D721Med (cell line): ENCODE data around the gene TMEM8B.

Experiments used
- DNase-seq: peaks from one replicate; pipeline ENCODE4 v3.0.0; 2011; ENCODE audit warnings: low spot score; ENCODE audit not compliant: insufficient read length
- FAIRE-seq: peaks from 2 replicates; lab custom pipeline; 2011; peaks lifted over from hg19 to GRCh38; lab: Jason Lieb, UNC
- TF ChIP-seq, protein P1 (sequence below): IDR thresholded peaks from 2 replicates; pipeline ENCODE4 v1.5.1; 2012; ENCODE audit warnings: mild to moderate bottlenecking, control low read depth; ENCODE audit not compliant: insufficient read depth; ENCODE audit errors: missing control alignments

TMEM8B gene

DNA sequence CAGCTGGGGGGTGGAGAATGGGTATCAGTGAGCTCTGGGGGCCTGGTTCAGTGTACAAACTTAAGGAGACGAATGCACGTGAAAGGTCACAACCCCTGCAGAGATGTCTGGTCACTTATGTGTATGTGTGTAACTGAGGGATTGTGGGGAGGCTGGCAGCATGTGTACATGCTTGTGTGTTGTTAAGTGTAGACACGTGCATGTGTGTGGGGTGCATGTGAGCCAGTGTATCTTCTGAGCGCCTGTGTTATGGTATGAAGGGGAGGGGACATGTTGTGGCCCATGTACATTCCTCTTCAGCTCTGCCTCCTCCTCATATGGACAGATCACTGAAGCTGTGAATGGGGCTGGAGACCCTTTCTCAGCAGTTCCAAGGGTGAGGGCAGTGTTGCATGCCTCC lies 2.0 kb downstream of the TMEM8B start:
- FAIRE-seq (no peak), DNase-seq (no peak)
- TF ChIP-seq, protein P1, sequence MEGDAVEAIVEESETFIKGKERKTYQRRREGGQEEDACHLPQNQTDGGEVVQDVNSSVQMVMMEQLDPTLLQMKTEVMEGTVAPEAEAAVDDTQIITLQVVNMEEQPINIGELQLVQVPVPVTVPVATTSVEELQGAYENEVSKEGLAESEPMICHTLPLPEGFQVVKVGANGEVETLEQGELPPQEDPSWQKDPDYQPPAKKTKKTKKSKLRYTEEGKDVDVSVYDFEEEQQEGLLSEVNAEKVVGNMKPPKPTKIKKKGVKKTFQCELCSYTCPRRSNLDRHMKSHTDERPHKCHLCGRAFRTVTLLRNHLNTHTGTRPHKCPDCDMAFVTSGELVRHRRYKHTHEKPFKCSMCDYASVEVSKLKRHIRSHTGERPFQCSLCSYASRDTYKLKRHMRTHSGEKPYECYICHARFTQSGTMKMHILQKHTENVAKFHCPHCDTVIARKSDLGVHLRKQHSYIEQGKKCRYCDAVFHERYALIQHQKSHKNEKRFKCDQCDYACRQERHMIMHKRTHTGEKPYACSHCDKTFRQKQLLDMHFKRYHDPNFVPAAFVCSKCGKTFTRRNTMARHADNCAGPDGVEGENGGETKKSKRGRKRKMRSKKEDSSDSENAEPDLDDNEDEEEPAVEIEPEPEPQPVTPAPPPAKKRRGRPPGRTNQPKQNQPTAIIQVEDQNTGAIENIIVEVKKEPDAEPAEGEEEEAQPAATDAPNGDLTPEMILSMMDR: no peak

DNA sequence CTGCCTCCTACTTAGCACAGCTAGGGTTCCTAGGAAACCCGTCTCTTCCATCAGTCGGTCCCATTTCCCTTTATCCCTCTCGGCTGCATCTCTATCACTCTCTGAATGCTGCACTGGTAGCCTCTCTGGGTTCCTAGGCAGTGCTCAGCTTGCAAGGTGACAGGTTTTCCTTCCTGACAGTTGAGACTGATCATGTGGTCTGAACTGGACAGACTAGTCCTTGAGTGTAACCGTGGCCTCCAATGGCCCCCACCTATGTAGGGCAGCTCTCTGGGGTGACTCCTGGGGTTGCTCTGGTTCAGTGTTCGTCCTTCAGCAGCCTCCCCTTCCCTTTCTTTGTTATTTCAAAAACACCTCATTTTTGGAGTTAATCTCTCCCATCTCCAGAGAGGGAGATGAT lies 3.8 kb downstream of the TMEM8B start:
- FAIRE-seq (no peak), DNase-seq (no peak)
- TF ChIP-seq, protein P1: no peak

DNA sequence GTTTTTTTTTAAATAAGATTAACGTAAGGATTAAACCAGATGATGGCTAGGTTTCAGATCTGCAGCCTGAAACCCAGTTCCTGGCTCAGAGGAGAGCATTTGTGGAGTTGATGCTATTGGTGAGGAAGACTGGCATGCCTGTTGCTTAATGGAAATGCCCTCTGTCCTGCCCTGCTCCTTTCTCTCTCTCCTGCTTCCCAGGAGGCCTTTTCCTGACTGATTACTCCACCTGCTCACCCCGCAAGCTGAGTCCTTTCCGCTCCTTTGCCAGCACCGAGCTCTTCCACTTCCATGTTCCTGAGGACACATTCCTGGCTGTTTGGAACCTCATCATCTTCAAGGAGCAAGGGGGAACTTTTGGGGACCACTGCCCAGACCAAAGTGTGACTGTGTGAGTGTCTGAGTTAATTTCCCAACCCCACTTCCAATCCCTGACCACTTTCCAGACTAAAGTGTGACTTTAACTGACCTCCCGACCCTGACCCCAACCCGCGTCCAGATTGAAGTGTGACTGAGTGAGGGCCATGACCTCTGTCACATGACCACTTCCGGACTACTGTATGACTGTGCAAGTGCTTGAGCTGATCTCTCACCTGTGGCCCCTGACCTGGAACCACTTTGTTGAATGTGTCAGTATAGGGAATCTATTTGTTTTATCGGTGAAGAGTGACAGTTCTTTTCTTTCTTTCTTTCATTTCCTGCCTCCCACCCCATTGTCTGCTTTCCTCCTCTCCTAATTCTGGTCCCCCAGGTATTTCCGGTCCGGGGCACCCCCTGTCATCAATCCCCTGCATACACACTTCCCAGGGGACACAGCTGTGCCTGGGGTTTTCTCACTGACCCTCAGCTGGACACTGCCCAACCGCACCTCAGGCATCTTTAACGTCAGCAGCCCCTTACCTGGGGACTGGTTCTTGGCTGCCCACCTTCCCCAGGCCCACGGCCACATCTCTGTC lies 5.5 kb downstream of the TMEM8B start:
- TF ChIP-seq, protein P1: no peak
- FAIRE-seq (no peak), DNase-seq (no peak)

GRCh38 chr9:35835216-35835632 lies 6.2 kb downstream of the TMEM8B start:
- FAIRE-seq: no peak
- DNase-seq: no peak
- TF ChIP-seq, protein P1: peak; percentile 22

DNA sequence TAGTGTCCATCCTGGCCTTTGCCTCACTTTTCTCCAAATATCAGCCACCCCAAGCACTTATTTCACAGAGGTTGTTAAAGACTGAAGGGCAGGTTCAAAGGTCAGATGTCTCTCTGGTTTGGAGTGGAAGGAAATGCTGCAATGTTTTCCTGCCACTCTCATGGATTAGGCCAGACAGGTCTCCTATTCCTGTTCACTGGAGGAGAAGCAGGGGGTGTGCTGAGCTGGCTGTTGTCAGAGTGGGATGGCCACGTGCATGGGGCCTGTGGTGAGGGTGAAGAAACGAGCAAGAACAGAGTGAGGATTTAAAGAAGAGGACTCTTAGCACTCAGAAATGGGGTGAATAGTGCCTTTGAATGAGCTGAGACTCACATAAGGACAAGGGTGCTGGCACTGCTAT lies 6.7 kb downstream of the TMEM8B start:
- no peak for DNase-seq

DNA sequence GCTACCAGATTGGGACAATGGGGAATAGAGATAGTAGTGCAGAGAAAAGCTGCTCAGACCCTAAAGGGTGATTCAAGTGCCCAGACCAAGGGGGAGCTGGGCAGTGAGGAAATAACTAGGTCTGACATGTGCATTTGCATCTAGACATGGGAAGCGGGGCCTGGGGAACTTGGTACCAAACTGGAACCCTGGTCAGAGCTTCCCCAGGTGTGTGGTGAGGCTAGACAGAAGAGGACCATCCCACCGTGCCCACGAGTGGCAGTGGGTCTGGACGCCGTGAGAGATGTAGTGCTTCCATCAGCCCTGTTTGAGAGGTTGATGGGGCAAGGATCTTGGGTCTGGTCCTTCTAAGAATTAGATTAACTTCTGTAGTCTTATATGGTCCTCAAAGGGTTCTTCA lies 7.6 kb downstream of the TMEM8B start:
- FAIRE-seq: no peak
- no peak for DNase-seq
- TF ChIP-seq, protein P1: no peak

More for the DNA sequence above, 6.7 kb downstream of the TMEM8B start:
- FAIRE-seq: no peak
- TF ChIP-seq, protein P1: no peak

DNA sequence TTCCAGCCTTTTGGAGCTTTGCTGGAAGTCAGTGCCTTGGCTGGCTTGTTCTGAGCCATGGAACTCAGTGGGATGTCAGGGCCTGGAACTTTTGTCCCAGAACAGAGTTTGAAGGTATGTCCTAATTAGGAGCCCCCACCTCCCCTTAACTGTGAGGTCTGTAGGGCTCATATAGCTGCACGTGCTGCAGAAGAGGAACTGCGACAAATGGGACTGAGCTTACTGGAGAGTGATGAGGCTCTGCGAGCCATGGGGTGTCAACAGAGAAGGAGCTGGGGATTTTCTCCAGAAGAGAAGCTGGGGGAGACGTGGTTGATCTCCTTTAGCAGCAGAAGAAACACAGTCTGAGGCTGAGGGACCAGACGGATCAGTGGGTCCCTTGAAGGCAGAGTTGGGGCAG lies 10.9 kb downstream of the TMEM8B start:
- FAIRE-seq (no peak), DNase-seq (no peak)
- TF ChIP-seq, protein P1: no peak
